Endometrial microvascular endothelial cells (primary cell): ENCODE measurements around the gene NOTCH2NLA. TPM values are rescaled to one million over a fixed set of nuclear protein-coding genes. Genes with fewer than 3 reads are reported as not detected.
"Not testable (repeated sequence)": the region's sequence is repeated elsewhere in the genome, so short reads cannot be mapped to it uniquely, and the experiment has no call there.

Source experiments
- in situ Hi-C: cut with HindIII; loops from 2 replicates; pipeline ENCODE4 v1.10.0; 2017; ENCODE audit warnings: low sequenced_read_pairs, low pct_unique_long_range_greater_than_20kb; ENCODE audit errors: inconsistent ontology term
- total RNA-seq: library from RNA; depleted of rRNA; stranded (reverse); fragments of >200 nt; gene quantifications from one replicate; pipeline ENCODE4 v1.2.3, GENCODE V29; 2015; ENCODE audit errors: inconsistent ontology term

Gene NOTCH2NLA
- total RNA-seq, result 3.1 TPM

DNA sequence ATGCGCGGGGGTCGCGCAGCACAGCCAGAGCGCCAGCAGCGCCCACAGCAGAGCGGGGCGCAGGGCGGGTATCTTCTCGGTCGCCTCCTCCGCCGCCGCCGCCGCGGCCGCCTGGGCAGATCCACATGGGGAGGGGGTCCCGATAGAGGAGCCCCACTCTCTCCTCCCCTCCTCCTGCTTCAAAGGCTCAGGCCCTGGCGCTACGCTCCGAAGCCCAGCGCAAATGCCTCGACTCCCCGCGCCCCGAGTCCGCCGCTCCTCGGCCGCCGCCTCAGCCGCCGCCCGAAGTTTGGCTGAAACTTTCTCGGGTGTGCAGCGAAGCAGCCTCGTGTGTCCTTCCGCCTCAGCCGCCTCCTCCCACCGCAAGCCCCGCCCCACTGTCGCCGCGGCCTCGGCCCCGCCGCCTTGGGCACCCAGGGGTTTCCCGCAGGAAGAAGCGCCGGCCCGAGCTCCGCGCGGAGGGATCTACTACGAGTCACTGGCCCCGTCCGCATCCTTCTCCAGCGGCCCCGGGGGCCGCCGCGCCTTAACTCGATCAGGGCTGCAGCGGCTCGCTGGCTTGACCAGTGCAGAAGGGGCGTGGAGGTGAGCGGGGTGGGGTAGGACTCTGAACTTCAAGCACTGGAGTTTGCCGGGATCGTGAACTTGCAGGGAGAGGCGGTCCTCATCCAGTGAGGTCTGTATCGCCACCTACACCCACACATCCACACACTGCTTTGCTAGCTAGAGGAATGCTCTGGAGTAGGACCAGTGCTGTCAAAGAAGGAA is at the start of gene NOTCH2NLA:
NOTCH2NLA (minus strand) TSS at position 312 of the 768 bp plus-strand sequence. CDS start 39,684 bp downstream, outside the sequence.
- in situ Hi-C loops, result not testable (repeated sequence)

DNA sequence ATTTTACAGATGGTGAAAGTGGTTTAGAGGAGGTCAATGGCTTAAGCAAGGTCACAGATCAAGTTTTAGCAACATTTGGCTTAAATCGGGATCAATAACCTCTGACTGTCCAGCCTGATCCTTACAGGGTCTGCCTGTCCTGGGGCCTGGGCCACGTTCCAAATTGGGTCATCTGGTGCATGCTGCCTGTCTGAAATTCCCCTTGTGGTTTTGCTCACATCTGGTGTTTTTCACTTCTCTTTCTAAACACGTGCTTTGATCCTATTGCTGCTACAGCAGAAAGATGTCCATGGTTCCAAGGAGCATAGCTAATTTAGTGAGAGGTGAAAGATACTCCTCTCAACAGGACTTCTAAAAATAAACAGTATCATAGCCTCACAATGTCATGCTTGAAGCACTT is 49.5 kb upstream of the NOTCH2NLA start:
- in situ Hi-C loops, result not testable (repeated sequence)

DNA sequence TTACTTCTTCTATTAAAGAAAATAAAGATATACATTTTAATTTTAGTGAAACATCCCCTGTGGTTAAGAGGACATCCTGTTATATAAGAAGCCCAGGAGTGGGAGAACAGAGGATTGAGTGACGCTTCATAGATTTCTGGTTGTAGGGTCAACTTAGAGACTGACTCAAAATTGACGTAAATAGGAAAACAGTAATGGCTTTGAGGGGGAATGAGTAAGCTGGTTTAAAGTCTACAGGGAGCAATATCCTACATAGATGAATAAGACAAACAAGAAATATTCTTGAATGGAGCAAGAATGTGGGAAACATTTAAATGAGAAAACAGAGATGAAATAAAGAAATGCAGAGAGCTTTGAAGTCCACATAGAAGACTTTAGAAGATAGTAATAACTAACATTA is 48.3 kb upstream of the NOTCH2NLA start:
- in situ Hi-C loops, result not testable (repeated sequence)

DNA sequence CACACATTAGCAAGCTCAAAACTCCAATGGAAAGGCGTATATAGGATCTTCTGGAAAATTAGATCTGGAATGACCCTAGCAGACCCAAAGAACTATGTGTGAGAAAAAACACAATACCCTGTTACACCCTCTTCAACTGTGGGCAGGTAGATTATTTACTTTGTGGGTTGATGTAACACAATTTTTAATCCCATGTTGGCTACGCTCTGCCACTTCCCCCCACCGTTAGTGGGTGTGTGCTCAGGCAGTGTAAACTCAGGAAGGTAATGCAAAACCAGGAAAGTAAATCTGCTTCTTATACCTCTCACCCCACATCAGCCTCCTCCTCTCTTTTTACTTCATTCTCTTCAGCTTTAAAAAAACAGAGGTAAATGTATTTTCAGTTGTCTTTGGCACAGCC is 45.3 kb upstream of the NOTCH2NLA start:
- in situ Hi-C loops, result not testable (repeated sequence)

DNA sequence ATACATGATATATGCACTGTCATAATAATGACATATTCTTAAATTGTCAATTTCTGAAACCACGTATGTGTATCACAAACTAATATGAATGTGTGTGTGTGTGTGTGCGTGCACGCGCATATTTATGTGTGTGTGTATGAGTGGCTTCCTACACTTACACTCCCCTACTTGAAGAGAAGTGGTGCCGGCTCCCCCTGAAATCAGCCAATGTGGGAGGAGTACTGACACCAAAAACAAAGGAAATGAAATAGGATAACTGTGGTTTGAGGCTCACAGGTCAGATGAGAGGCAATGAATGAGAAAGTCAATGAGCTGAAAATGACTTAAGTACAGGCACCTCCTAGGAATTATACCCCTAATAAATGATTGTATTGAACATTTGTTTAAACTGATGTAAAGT is 44.4 kb upstream of the NOTCH2NLA start:
- in situ Hi-C loops, result not testable (repeated sequence)

GRCh38 chr1:146272734-146273133 is 43.9 kb upstream of the NOTCH2NLA start:
- in situ Hi-C loops, result not testable (repeated sequence)

DNA sequence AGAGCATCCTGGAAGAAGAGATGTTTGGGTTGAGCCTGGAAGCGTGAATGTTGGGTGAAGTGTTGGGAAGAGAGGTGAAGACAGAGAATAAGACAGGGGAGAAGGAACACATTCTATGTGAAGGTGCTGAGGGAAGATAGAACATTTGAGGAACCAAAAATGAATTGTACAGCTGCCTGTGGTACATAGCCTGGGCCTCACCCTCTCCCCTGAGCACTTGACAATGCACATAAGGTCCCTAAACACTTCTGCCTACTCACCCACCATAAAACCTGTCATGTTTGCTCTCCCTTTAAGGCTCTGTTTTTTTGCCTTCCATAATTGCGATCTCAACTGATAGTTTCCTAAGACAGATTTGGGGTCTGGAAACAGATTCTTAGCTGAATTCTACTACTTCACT is 43.2 kb upstream of the NOTCH2NLA start:
- in situ Hi-C loops, result not testable (repeated sequence)

DNA sequence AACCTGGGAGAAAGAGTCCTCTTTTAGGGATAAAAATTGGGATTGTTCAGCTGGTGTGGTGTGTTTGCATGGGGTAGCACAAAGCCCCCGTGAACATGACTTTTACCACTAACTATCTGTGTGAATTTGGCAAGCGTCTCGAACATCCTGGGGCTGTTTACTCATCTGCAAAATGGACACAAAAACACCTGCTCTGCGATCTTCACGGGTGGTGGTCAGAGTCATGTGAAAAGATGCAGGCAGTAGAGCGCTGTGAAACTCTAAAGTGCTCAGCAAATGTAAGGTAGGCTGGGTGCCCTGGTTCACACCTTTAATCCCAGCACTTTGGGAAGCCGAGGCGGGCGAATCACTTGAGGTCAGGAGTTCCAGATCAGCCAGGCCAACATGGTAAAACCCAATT is 41.3 kb upstream of the NOTCH2NLA start:
- in situ Hi-C loops, result not testable (repeated sequence)

GRCh38 chr1:146266179-146266748 is 37.4 kb upstream of the NOTCH2NLA start:
- in situ Hi-C loops, result not testable (repeated sequence)

DNA sequence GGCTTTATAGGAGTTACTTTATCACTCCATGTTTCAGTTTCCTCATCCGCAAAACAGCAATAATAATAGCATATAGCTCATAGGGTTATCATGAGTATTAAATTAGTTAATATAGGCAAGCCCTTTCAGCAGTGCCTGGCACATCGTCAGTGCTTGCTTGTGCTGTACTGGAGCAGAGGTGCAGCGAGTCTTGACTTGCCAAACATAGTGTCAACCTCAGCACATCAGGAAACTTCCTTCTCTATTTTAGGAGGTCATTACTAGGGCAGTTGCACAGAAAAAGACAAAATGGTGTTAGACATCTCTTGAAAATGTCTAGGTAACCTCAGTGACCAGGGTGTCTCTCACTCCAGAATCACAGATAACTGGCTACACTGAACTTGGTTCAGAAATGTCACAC is 35.9 kb upstream of the NOTCH2NLA start:
- in situ Hi-C loops, result not testable (repeated sequence)

- in situ Hi-C loops, result not testable (repeated sequence)
Measured at GRCh38 chr1:146260006-146260730, 31.3 kb upstream of the NOTCH2NLA start.

GRCh38 chr1:146257992-146258552 is 29.3 kb upstream of the NOTCH2NLA start:
- in situ Hi-C loops, result not testable (repeated sequence)

GRCh38 chr1:146254569-146255197 is 25.9 kb upstream of the NOTCH2NLA start:
- in situ Hi-C loops, result not testable (repeated sequence)

DNA sequence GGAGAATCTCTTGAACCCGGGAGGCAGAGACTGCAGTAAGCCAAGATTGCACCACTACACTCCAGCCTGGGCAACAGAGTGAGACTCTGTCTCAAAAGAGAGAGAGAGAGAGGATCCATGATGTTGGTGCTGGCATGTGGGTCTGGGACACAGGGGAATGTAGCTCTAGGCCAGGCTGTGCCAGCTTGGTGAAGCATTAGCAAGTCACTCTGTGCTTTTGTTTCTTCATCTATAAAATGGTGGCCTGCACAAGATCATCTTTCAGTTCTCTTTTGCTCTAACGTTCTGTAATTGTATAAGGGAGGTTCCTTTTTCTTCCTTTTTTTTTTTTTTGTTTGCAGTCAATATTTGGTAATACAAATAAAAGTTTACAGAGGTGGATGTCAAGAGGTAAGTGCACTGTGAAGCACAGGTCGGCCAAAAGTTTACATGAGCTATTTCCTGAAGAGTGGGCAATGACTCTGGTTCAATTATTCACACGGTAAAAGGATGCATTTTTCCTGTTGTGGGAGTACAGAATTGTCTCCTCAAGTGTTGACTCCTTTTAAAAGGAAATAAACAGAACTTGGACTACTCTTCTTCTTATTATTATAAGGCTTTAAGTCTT is 24.5 kb upstream of the NOTCH2NLA start:
- in situ Hi-C loops, result not testable (repeated sequence)

- in situ Hi-C loops, result not testable (repeated sequence)
Measured at GRCh38 chr1:146251523-146251922, 22.7 kb upstream of the NOTCH2NLA start.

DNA sequence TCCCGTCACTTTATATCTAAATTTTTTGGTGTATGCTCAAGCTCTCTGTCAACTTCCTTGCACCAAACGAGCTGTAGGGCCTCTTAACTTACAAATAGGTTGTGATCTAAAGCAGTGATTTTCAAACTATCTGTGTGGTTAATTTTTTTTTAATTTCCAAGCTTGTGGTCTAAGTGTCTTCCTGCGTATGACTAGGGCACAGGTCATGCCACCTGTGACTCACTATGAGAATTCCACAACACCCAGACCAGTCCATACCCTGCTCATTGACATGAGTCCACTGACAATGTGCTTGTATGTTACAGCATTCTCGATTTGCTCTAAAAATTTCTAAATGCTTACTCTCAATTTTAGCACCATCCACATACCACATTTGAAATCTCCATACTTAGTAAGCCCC is 19.8 kb upstream of the NOTCH2NLA start:
- in situ Hi-C loops, result not testable (repeated sequence)

DNA sequence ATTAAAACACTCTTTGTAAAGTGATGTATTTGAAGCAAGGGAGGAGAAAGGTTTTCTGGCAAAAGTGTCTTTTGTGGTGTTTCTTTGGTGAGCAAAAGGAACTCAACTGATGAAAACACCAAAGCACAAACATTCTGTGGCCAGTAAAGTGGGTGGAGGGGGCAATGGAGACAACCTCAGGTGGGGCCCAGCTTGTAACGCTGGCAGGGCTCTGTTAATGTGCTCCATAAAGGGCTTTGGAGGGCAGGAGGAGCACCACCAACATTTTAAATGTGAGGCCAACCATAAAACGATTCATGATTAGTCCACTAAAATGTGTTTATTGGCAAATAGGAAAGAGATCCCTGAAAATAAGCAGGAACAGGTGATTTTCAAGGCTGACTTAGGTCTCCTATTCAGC is 7.8 kb upstream of the NOTCH2NLA start:
- in situ Hi-C loops, result not testable (repeated sequence)

- in situ Hi-C loops, result not testable (repeated sequence)
Measured at GRCh38 chr1:146236026-146236601, 7.3 kb upstream of the NOTCH2NLA start.
